WTC11 (cell line): Measurements from ENCODE around the gene SKI. TPM values are rescaled to one million over a fixed set of nuclear protein-coding genes. Genes with fewer than 3 reads are reported as not detected.

ENCODE experiments used
- ATAC-seq: fragments of 200-7000 bp; cut with Tn5 transposase; 2 replicates; pipeline ENCODE4 v1.10.0; 2021; ENCODE audit warnings: mild to moderate bottlenecking, moderate library complexity
- CTCF ChIA-PET: fragments of 300-600 bp; sonication (Branson Sonifier 250); formaldehyde crosslinking; loops from one replicate; lab custom pipeline; 2021; ENCODE audit warnings: antibody characterized with exemption; lab: Charles Lee
- POLR2A ChIA-PET: fragments of 350-600 bp; sonication (Branson Sonifier 250); formaldehyde crosslinking; loops from one replicate; lab custom pipeline; 2021; ENCODE audit warnings: antibody characterized with exemption; lab: Charles Lee
- DNase-seq: peaks from one replicate; pipeline ENCODE4 v3.0.0; 2021; ENCODE audit warnings: low spot score
- H3K27ac Mint-ChIP-seq: 2 replicates; pipeline ENCODE4 v1.8.0; 2021; ENCODE audit warnings: mixed read lengths
- H3K27me3 Mint-ChIP-seq: 2 replicates; pipeline ENCODE4 v1.8.0; 2021; ENCODE audit warnings: low read depth, mild to moderate bottlenecking, moderate library complexity, mixed read lengths
- H3K36me3 Mint-ChIP-seq: 2 replicates; pipeline ENCODE4 v1.8.0; 2021; ENCODE audit warnings: mixed read lengths
- H3K4me1 Mint-ChIP-seq: 2 replicates; pipeline ENCODE4 v1.8.0; 2022; ENCODE audit warnings: mixed read lengths
- H3K4me3 Mint-ChIP-seq: 2 replicates; pipeline ENCODE4 v1.8.0; 2021; ENCODE audit warnings: mild to moderate bottlenecking, moderate library complexity, mixed read lengths
- H3K9me3 Mint-ChIP-seq: 2 replicates; pipeline ENCODE4 v1.8.0; 2021; ENCODE audit warnings: mixed read lengths
- CBFB ChIP-seq: sonication (generic); formaldehyde crosslinking; IDR thresholded peaks from 2 replicates; pipeline ENCODE4 v1.8.1; 2022; ENCODE audit warnings: mild to moderate bottlenecking, low read depth, missing genetic modification reagents
- CREB1 ChIP-seq: sonication (generic); formaldehyde crosslinking; IDR thresholded peaks from 2 replicates; pipeline ENCODE4 v1.8.0; 2023; ENCODE audit warnings: mild to moderate bottlenecking, missing genetic modification reagents
- ELF4 ChIP-seq: sonication (generic); formaldehyde crosslinking; IDR thresholded peaks from 2 replicates; pipeline ENCODE4 v1.8.1; 2022; ENCODE audit warnings: low read depth, mild to moderate bottlenecking, moderate library complexity, missing genetic modification reagents
- MXD4 ChIP-seq: fragments of 250-450 bp; sonication (Bioruptor Pico); IDR thresholded peaks from 2 replicates; pipeline ENCODE4 v1.8.0; 2021; ENCODE audit warnings: mild to moderate bottlenecking, moderate library complexity, borderline replicate concordance
- NR3C1 ChIP-seq: sonication (generic); formaldehyde crosslinking; conservative IDR thresholded peaks from 2 replicates; pipeline ENCODE4 v1.8.1; 2023; ENCODE audit warnings: low read depth, mild to moderate bottlenecking, missing genetic modification reagents
- TP53 ChIP-seq: sonication (generic); formaldehyde crosslinking; IDR thresholded peaks from 2 replicates; pipeline ENCODE4 v1.8.1; 2023; ENCODE audit warnings: mild to moderate bottlenecking, missing genetic modification reagents
- ZNF396 ChIP-seq: fragments of 250-450 bp; sonication (Bioruptor Pico); IDR thresholded peaks from 2 replicates; pipeline ENCODE4 v1.8.0; 2021; ENCODE audit warnings: mild to moderate bottlenecking, moderate library complexity, borderline replicate concordance
- total RNA-seq: library from RNA; stranded (reverse); gene quantifications from 3 replicates; pipeline ENCODE4 v1.2.3, GENCODE V29; 2021
- TF ChIP-seq, protein P1 (sequence below): fragments of 250-450 bp; sonication (Bioruptor Pico); IDR thresholded peaks from 2 replicates; pipeline ENCODE4 v1.9.0; 2021; ENCODE audit warnings: mild to moderate bottlenecking
- TF ChIP-seq, protein P2 (sequence below): fragments of 250-450 bp; sonication (Bioruptor Pico); IDR thresholded peaks from 2 replicates; pipeline ENCODE4 v2.1.2; 2022; ENCODE audit warnings: mild to moderate bottlenecking, moderate library complexity
- TF ChIP-seq, protein P3 (sequence below): fragments of 250-450 bp; sonication (Bioruptor Pico); IDR thresholded peaks from 2 replicates; pipeline ENCODE4 v1.9.0; 2021; ENCODE audit warnings: mild to moderate bottlenecking
- TF ChIP-seq, protein P4 (sequence below): sonication (generic); formaldehyde crosslinking; IDR thresholded peaks from 2 replicates; pipeline ENCODE4 v1.8.1; 2023; ENCODE audit warnings: mild to moderate bottlenecking, moderate library complexity, missing genetic modification reagents
- TF ChIP-seq, protein P5 (sequence below): sonication (generic); formaldehyde crosslinking; conservative IDR thresholded peaks from 2 replicates; pipeline ENCODE4 v1.8.1; 2023; ENCODE audit warnings: mild to moderate bottlenecking, low read depth, missing genetic modification reagents, moderate library complexity
- TF ChIP-seq, protein P6 (sequence below): sonication (generic); formaldehyde crosslinking; IDR thresholded peaks from 2 replicates; pipeline ENCODE4 v1.8.1; 2022; ENCODE audit warnings: mild to moderate bottlenecking, missing genetic modification reagents, moderate library complexity, borderline replicate concordance
- TF ChIP-seq, protein P7 (sequence below): fragments of 200-600 bp; IDR thresholded peaks from 2 replicates; pipeline ENCODE4 v1.8.0; 2022; ENCODE audit warnings: antibody characterized with exemption

The SKI gene
- total RNA-seq, 1 experiment from 2014 or later, result 88.6 TPM

DNA sequence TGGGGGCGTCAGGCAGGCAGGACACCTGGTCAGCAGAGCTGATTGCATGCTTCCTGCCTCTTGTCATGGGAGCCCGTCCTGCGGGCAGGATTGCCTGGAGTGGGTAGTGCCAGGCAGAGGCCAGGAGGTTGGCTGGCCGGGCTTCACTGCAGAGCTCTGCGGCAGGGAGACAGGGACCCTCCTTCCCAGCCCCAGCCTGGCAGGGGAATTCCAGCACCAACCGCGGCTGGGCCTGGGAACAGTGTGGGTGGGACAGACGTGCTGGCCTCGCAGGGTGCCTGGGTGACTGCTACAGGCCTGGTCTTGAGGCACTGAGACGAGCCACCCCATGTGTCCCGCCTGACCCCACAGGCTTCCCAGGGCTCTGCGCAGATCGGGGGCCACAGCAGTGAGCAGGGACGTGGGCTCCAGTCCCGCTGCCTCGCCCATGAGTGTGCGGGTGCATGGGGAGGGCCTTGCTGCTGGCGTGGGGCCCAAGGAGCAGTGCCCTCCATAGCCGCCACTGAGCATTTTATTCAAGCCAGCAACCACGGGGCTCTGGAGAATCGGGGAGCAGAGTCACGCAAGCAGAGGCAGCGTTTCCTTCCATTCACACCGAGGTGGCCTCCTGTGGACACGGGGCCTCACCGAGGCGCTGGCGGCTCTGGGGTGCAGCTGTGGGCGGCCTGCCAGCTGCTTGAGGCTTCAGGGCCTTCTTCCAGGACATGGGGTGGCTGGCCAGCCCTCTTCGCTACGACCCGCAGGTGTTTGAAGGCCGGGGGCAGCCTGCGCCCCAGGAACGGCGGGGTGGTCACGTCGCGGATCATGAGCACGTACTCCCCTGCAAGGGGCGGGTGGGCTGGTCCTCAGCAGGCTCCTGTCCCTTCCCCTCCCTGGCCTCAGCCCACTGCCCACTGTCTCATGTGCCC, 92.9 kb downstream of the SKI start:
- Mint-ChIP-seq H3K9me3 (no peaks in the 10 kb centered on the region), H3K36me3 (no peaks in the 10 kb centered on the region), H3K4me3 (no peak overlapping the region), H3K4me1 (peaks cover 3% of the 10 kb centered on the region), H3K27ac (no peak overlapping the region), H3K27me3 (peaks cover 3% of the 10 kb centered on the region; the same call in 1 of the 2 replicates)
- no peak for DNase-seq
- POLR2A ChIA-PET, result interaction anchor here (1.3 kb wide), 1 partner anchor 10 kb away, joined by 3 read pairs; no protein-coding TSS in a partner anchor
- CTCF ChIA-PET, result interaction anchor here (0.7 to 1.6 kb wide), 4 partner anchors 10 to 171 kb away, joined by 3 to 7 read pairs (median 4); no protein-coding TSS in a partner anchor
- ATAC-seq, result no peak
- TF ChIP-seq TP53 (CRISPR knock-in tag) (no peak), NR3C1 (CRISPR knock-in tag) (no peak), ZNF396 (CRISPR knock-in tag) (no peak), CREB1 (CRISPR knock-in tag) (no peak), ELF4 (no peak), MXD4 (no peak), CBFB (CRISPR knock-in tag) (no peak)
- TF ChIP-seq, protein P1, sequence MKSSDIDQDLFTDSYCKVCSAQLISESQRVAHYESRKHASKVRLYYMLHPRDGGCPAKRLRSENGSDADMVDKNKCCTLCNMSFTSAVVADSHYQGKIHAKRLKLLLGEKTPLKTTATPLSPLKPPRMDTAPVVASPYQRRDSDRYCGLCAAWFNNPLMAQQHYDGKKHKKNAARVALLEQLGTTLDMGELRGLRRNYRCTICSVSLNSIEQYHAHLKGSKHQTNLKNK (CRISPR knock-in tag), result no peak
- TF ChIP-seq, protein P2, sequence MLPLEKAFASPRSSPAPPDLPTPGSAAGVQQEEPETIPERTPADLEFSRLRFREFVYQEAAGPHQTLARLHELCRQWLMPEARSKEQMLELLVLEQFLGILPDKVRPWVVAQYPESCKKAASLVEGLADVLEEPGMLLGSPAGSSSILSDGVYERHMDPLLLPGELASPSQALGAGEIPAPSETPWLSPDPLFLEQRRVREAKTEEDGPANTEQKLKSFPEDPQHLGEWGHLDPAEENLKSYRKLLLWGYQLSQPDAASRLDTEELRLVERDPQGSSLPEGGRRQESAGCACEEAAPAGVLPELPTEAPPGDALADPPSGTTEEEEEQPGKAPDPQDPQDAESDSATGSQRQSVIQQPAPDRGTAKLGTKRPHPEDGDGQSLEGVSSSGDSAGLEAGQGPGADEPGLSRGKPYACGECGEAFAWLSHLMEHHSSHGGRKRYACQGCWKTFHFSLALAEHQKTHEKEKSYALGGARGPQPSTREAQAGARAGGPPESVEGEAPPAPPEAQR (CRISPR knock-in tag), result no peak
- TF ChIP-seq, protein P3, sequence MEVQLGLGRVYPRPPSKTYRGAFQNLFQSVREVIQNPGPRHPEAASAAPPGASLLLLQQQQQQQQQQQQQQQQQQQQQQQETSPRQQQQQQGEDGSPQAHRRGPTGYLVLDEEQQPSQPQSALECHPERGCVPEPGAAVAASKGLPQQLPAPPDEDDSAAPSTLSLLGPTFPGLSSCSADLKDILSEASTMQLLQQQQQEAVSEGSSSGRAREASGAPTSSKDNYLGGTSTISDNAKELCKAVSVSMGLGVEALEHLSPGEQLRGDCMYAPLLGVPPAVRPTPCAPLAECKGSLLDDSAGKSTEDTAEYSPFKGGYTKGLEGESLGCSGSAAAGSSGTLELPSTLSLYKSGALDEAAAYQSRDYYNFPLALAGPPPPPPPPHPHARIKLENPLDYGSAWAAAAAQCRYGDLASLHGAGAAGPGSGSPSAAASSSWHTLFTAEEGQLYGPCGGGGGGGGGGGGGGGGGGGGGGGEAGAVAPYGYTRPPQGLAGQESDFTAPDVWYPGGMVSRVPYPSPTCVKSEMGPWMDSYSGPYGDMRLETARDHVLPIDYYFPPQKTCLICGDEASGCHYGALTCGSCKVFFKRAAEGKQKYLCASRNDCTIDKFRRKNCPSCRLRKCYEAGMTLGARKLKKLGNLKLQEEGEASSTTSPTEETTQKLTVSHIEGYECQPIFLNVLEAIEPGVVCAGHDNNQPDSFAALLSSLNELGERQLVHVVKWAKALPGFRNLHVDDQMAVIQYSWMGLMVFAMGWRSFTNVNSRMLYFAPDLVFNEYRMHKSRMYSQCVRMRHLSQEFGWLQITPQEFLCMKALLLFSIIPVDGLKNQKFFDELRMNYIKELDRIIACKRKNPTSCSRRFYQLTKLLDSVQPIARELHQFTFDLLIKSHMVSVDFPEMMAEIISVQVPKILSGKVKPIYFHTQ, result no peak
- TF ChIP-seq, protein P4, sequence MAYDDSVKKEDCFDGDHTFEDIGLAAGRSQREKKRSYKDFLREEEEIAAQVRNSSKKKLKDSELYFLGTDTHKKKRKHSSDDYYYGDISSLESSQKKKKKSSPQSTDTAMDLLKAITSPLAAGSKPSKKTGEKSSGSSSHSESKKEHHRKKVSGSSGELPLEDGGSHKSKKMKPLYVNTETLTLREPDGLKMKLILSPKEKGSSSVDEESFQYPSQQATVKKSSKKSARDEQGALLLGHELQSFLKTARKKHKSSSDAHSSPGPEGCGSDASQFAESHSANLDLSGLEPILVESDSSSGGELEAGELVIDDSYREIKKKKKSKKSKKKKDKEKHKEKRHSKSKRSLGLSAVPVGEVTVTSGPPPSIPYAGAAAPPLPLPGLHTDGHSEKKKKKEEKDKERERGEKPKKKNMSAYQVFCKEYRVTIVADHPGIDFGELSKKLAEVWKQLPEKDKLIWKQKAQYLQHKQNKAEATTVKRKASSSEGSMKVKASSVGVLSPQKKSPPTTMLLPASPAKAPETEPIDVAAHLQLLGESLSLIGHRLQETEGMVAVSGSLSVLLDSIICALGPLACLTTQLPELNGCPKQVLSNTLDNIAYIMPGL, result no peak
- TF ChIP-seq, protein P5, sequence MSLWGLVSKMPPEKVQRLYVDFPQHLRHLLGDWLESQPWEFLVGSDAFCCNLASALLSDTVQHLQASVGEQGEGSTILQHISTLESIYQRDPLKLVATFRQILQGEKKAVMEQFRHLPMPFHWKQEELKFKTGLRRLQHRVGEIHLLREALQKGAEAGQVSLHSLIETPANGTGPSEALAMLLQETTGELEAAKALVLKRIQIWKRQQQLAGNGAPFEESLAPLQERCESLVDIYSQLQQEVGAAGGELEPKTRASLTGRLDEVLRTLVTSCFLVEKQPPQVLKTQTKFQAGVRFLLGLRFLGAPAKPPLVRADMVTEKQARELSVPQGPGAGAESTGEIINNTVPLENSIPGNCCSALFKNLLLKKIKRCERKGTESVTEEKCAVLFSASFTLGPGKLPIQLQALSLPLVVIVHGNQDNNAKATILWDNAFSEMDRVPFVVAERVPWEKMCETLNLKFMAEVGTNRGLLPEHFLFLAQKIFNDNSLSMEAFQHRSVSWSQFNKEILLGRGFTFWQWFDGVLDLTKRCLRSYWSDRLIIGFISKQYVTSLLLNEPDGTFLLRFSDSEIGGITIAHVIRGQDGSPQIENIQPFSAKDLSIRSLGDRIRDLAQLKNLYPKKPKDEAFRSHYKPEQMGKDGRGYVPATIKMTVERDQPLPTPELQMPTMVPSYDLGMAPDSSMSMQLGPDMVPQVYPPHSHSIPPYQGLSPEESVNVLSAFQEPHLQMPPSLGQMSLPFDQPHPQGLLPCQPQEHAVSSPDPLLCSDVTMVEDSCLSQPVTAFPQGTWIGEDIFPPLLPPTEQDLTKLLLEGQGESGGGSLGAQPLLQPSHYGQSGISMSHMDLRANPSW (CRISPR knock-in tag), result no peak
- TF ChIP-seq, protein P6, sequence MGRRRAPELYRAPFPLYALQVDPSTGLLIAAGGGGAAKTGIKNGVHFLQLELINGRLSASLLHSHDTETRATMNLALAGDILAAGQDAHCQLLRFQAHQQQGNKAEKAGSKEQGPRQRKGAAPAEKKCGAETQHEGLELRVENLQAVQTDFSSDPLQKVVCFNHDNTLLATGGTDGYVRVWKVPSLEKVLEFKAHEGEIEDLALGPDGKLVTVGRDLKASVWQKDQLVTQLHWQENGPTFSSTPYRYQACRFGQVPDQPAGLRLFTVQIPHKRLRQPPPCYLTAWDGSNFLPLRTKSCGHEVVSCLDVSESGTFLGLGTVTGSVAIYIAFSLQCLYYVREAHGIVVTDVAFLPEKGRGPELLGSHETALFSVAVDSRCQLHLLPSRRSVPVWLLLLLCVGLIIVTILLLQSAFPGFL (CRISPR knock-in tag), result no peak
- TF ChIP-seq, protein P7, sequence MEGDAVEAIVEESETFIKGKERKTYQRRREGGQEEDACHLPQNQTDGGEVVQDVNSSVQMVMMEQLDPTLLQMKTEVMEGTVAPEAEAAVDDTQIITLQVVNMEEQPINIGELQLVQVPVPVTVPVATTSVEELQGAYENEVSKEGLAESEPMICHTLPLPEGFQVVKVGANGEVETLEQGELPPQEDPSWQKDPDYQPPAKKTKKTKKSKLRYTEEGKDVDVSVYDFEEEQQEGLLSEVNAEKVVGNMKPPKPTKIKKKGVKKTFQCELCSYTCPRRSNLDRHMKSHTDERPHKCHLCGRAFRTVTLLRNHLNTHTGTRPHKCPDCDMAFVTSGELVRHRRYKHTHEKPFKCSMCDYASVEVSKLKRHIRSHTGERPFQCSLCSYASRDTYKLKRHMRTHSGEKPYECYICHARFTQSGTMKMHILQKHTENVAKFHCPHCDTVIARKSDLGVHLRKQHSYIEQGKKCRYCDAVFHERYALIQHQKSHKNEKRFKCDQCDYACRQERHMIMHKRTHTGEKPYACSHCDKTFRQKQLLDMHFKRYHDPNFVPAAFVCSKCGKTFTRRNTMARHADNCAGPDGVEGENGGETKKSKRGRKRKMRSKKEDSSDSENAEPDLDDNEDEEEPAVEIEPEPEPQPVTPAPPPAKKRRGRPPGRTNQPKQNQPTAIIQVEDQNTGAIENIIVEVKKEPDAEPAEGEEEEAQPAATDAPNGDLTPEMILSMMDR, result no peak
